PFSK-1 (cell line): Measurements from ENCODE around the gene ZNF664.

ENCODE experiments used
- POLR2AphosphoS5 ChIP-seq: IDR thresholded peaks from 2 replicates; pipeline ENCODE4 v1.6.1; 2012; ENCODE audit warnings: low read depth, mild to moderate bottlenecking, control low read depth, low read length, moderate library complexity
- TAF1 ChIP-seq: IDR thresholded peaks from 2 replicates; pipeline ENCODE4 v1.6.1; 2012; ENCODE audit warnings: low read length, control low read depth, borderline replicate concordance; ENCODE audit not compliant: insufficient read depth

DNA sequence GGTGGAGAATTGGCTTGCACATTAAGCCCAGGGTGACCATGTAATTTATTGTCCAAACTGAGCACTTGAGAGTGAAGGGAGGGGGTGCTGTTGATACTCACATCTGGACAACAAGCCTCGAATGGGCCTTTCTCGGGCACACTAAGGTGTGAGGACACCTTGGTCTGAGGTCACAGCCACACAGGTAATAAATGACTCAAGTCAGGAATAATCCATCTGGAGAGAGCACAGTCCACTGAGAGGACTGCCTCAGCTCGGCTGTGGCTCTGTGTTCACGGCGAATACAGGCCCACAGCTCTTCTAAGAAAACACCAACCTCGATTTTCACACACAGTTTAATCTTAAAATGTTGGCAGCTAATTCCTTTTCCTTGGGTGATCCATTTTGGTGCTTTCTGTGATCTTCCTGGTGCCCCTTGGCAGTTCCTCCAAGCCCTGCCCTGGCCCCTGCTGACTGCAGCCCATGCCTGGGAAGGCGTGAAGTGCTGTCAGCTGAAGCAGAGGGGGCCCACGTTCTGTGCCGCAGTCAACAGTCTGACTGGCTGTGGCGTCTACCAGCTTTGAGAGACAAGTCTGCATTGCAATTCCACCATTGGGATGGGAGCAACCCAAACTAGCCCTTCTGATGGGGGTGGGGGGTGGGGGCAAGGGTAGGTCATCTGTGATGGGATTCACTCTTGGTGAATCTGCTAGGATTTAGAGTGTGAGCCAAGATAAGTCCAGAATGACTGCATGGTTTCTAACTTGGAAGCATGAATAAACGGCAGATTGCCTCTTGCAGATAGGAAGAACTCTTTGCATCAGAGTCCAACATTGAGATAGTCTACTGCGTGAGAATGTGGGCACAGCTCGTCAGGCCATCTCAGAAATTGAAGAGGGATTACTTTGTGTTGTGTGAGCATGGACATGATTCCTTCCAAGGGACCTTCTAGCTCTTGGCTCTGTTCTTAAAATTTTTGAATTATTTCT, 42.8 kb downstream of the ZNF664 start:
- no peak for TF ChIP-seq TAF1
- TF ChIP-seq POLR2AphosphoS5 = no peak
